K562 (cell line): ENCODE measurements around the gene KRT28. TPM values are rescaled to one million over a fixed set of nuclear protein-coding genes. Genes with fewer than 3 reads are reported as not detected.

Experiments used
- ATAC-seq: fragments of 200-7000 bp; cut with Tn5 transposase; 3 replicates; pipeline ENCODE4 v1.9.1; 2020; ENCODE audit warnings: moderate library complexity
- BruUV-seq: library from RNA; stranded (reverse); fragments of 400-500 nt; replicated peaks from 2 replicates; lab custom pipeline; 2021; lab: Mats Ljungman, UMichigan
- CTCF ChIA-PET: fragments of 300-600 bp; formaldehyde crosslinking; extraction: SDS; loops from one replicate; lab custom pipeline; 2021; ENCODE audit warnings: low intra/inter-chr PET ratio; lab: Yijun Ruan, JAX
- POLR2A ChIA-PET: fragments of 300-600, 350-650 bp; sonication (Branson Sonifier 250); formaldehyde crosslinking; extraction: SDS; loops from one replicate; lab custom pipeline; 2021; ENCODE audit warnings: antibody characterized with exemption, inconsistent platforms; lab: Yijun Ruan, JAX
- DNase-seq, 4 experiments: peaks; one replicate each; pipeline versions ENCODE4 v3.0.0 to v3.0.0-alpha.2; 2011 to 2018; ENCODE audit warnings: low spot score in 3 of 4, mixed read lengths in 3 of 4; ENCODE audit errors: extremely low read depth in 1 of 4
- FAIRE-seq: peaks from 2 replicates; lab custom pipeline; 2011; peaks lifted over from hg19 to GRCh38; lab: Jason Lieb, UNC
- H2AFZ ChIP-seq: 2 replicates; pipeline ENCODE4 v1.6.0; 2011; ENCODE audit warnings: low read depth, low read length, control low read depth, inconsistent platforms
- H3K27ac ChIP-seq: fragments of 200-600 bp; 3 replicates; pipeline ENCODE4 v1.8.0; 2011; ENCODE audit warnings: low read depth, mild to moderate bottlenecking, control low read depth, inconsistent platforms, low read length, moderate library complexity, mixed read lengths; ENCODE audit errors: extremely low read depth
- H3K27me3 ChIP-seq, 2 experiments: fragments of 300-600 bp in 1 of 2; 2 replicates in 1 of 2; 3 replicates in 1 of 2; pipeline versions ENCODE4 v1.6.0 to v1.8.0; 2011; ENCODE audit warnings: inconsistent platforms in 2 of 2, low read length in 2 of 2, mild to moderate bottlenecking in 1 of 2, mixed read lengths in 1 of 2, moderate library complexity in 1 of 2; ENCODE audit not compliant: control insufficient read depth in 2 of 2, insufficient read depth in 2 of 2
- H3K36me3 ChIP-seq: fragments of 300-600 bp; 3 replicates; pipeline ENCODE4 v1.8.0; 2011; ENCODE audit warnings: mild to moderate bottlenecking, low read length, inconsistent platforms; ENCODE audit not compliant: control insufficient read depth, insufficient read depth
- H3K4me1 ChIP-seq, 2 experiments: fragments of 200-600 bp in 1 of 2; replicated peaks in 1 of 2; 2 replicates in 1 of 2; 3 replicates in 1 of 2; pipeline versions ENCODE4 v1.5.1 to v1.8.0; 2011; ENCODE audit warnings: inconsistent platforms in 2 of 2, low read length in 2 of 2, mild to moderate bottlenecking in 1 of 2, mixed read lengths in 1 of 2, moderate library complexity in 1 of 2; ENCODE audit not compliant: control insufficient read depth in 2 of 2, insufficient read depth in 2 of 2
- H3K4me2 ChIP-seq: 2 replicates; pipeline ENCODE4 v1.6.1; 2011; ENCODE audit warnings: low read length, control low read depth, inconsistent platforms, mixed read lengths; ENCODE audit not compliant: insufficient read depth
- H3K4me3 ChIP-seq: fragments of 200-600 bp; sonication (generic), shearing (Covaris generic); 2 replicates; pipeline ENCODE4 v1.5.1; 2016; ENCODE audit warnings: control low read depth, inconsistent platforms
- H3K79me2 ChIP-seq: fragments of 200-600 bp; 3 replicates; pipeline ENCODE4 v1.8.0; 2011; ENCODE audit warnings: low read length, inconsistent platforms; ENCODE audit not compliant: control insufficient read depth, insufficient read depth
- H3K9ac ChIP-seq, 2 experiments: 2 replicates each; pipeline versions ENCODE4 v1.6.0 to v1.6.1; 2011; ENCODE audit warnings: low read depth in 2 of 2, low read length in 2 of 2, control low read depth in 1 of 2, inconsistent platforms in 1 of 2, mild to moderate bottlenecking in 1 of 2, mixed read lengths in 1 of 2; ENCODE audit not compliant: insufficient read depth in 1 of 2
- H3K9me1 ChIP-seq: one replicate; pipeline ENCODE4 v1.6.0; 2011; ENCODE audit warnings: inconsistent platforms, mild to moderate bottlenecking, low read length, moderate library complexity; ENCODE audit not compliant: control insufficient read depth, insufficient read depth
- H3K9me3 ChIP-seq: replicated peaks from 2 replicates; pipeline ENCODE4 v1.5.1; 2011; ENCODE audit warnings: low read depth, low read length, inconsistent platforms; ENCODE audit not compliant: control insufficient read depth, insufficient read depth
- H4K20me1 ChIP-seq: replicated peaks from 2 replicates; pipeline ENCODE4 v1.6.1; 2011; ENCODE audit warnings: low read length, inconsistent platforms, mixed read lengths; ENCODE audit not compliant: control insufficient read depth, insufficient read depth
- CHCHD3 ChIP-seq: fragments of 250-450 bp; sonication (Bioruptor Pico); IDR thresholded peaks from 2 replicates; pipeline ENCODE4 v2.1.2; 2022; ENCODE audit warnings: mild to moderate bottlenecking
- GATAD2A ChIP-seq: fragments of 450-650 bp; IDR thresholded peaks from 2 replicates; pipeline ENCODE4 v1.6.1; 2017
- HIVEP1 ChIP-seq: fragments of 250-450 bp; sonication (Bioruptor Pico); IDR thresholded peaks from 2 replicates; pipeline ENCODE4 v1.4.0; 2020; ENCODE audit warnings: mild to moderate bottlenecking
- HMBOX1 ChIP-seq: sonication (generic); IDR thresholded peaks from 2 replicates; pipeline ENCODE4 v1.6.1; 2016
- NFIC ChIP-seq: fragments of 450-650 bp; IDR thresholded peaks from 2 replicates; pipeline ENCODE4 v1.6.1; 2017; ENCODE audit warnings: mild to moderate bottlenecking, inconsistent platforms
- NONO ChIP-seq, 2 experiments: fragments of 200-400 bp in 1 of 2; fragments of 450-650 bp in 1 of 2; formaldehyde crosslinking in 1 of 2; IDR thresholded peaks; 2 replicates each; pipeline ENCODE4 v1.6.1; 2017; ENCODE audit warnings: low read depth in 2 of 2, mild to moderate bottlenecking in 2 of 2, moderate library complexity in 2 of 2, low read length in 1 of 2
- TFAM ChIP-seq: fragments of 250-450 bp; sonication (Bioruptor Pico); conservative IDR thresholded peaks from 2 replicates; pipeline ENCODE4 v1.5.0; 2021; ENCODE audit warnings: mild to moderate bottlenecking, moderate library complexity
- ZBTB49 ChIP-seq: sonication (generic); formaldehyde crosslinking; IDR thresholded peaks from 2 replicates; pipeline ENCODE4 v1.8.0; 2022; ENCODE audit warnings: missing genetic modification reagents, mild to moderate bottlenecking, borderline replicate concordance
- WGBS: fragments of 100-300 bp; shearing (Covaris generic); methylation state at CpG from one replicate; pipeline ENCODE4 v1.1.6; 2016; ENCODE audit warnings: low coverage, mixed read lengths; ENCODE audit not compliant: insufficient coverage; ENCODE audit errors: missing lambda C conversion rate; 5-methylcytosine and 5-hydroxymethylcytosine counted together
- in situ Hi-C: fragments of 300-500 bp; cut with MboI; formaldehyde crosslinking; loops from 4 replicates; pipeline ENCODE4 v1.15.0; 2018; ENCODE audit warnings: inconsistent platforms, mixed read lengths
- intact Hi-C: fragments of 100-400 bp; cut with micrococcal nuclease; formaldehyde crosslinking; loops from 2 replicates; pipeline ENCODE4 v1.14.2; 2022
- polyA plus RNA-seq, 8 experiments: library from polyadenylated mRNA; depleted of rRNA in 4 of 8; stranded (reverse) in 5 of 8; unstranded in 3 of 8; fragments of >200 nt; fragmentation: Nextera tagmentation in 2 of 8; fragmentation: Illumina TruSeq in 1 of 8; extraction: Ambion mirVana in 2 of 8; extraction: Trizol in 1 of 8; gene quantifications; 2 replicates each; pipeline versions ENCODE4 v1.2.1 to v1.2.3, GENCODE V29; 2011 to 2014; ENCODE audit warnings: inconsistent platforms in 1 of 8, missing spikeins in 1 of 8
- total RNA-seq, 7 experiments: library from RNA; depleted of rRNA in 6 of 7; stranded (reverse); fragments of >200 nt in 6 of 7; fragmentation: Illumina TruSeq in 2 of 7; extraction: Trizol in 2 of 7; gene quantifications; 2 replicates each; pipeline versions ENCODE4 v1.2.1 to v1.2.3, GENCODE V29; 2011 to 2021; ENCODE audit warnings: low replicate concordance in 1 of 7
- TF ChIP-seq, protein P1 (sequence below): fragments of 450-650 bp; IDR thresholded peaks from 2 replicates; pipeline ENCODE4 v1.6.1; 2017; ENCODE audit warnings: antibody characterized with exemption, mild to moderate bottlenecking

Gene KRT28
- total and polyA plus RNA-seq, 9 of the 15 experiments (the other 6 are each of a cell fraction or from before 2014, with no cell fraction given): not detected

GRCh38 chr17:40827746-40828453 is 28.1 kb upstream of the KRT28 start (continued):
- TF ChIP-seq NONO (IDR thresholded peaks at IDR 0.05; ENCODE audit: low read depth in 2 of 2, low read length in 1 of 2) (no peak), TFAM (CRISPR knock-in tag) (no peak), HIVEP1 (CRISPR knock-in tag) (no peak), CHCHD3 (CRISPR knock-in tag) (no peak)
- TF ChIP-seq, all 486 proteins: peak for 154

DNA sequence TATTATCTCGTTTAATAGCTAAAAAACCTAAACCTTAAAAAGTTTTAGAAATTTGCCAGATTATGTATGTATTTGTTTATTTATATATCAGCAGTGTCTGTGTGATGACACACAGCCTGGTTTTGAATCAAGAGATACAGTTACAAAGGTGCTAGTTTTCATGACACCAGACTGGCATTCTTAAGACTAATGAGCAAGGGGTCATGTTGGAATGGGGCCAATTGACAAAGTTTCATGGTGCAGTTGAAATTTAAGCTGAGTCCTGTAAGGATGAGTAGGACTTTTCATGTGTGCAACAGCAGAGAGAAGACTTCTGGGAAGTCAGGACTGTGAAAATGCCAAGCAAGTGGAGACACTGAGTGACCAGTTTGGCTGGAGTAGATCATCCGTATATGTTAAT is 25.8 kb upstream of the KRT28 start:
- no peak overlapping the region for H3K4me3 ChIP-seq
- H3K4me2 ChIP-seq: peak overlapping the region; percentile 37; the same call in 1 of the 2 replicates
- no peaks in the 10 kb centered on the region for H3K27me3 ChIP-seq
- no peak overlapping the region; the same call in 1 of the 2 replicates for H2AFZ ChIP-seq
- H3K27ac ChIP-seq: peak overlapping the region; percentile 88; the same call in 2 of the 3 replicates
- H3K4me1 ChIP-seq: peaks cover 34 to 65% of the 10 kb centered on the region in 2 experiments
- ChIA-PET POLR2A (interaction anchor here (0.6 to 0.9 kb wide), 2 partner anchors 13 to 87 kb away, joined by 3 read pairs; no protein-coding TSS in a partner anchor), CTCF (no interaction called here)
- WGBS: 41% methylated on average over 2 of the region's 2 CpGs
- H3K79me2 ChIP-seq: peaks cover 78% of the 10 kb centered on the region
- in situ Hi-C loops: no loop called here
- FAIRE-seq (no peak), DNase-seq (peak in 1 of 4 experiments; percentile 53), ATAC-seq (no peak)
- H3K9ac ChIP-seq: peak overlapping the region in 1 of 2 experiments; percentile 88; a peak in 1 of 4 replicates
- H3K9me3 ChIP-seq: no peaks in the 10 kb centered on the region
- BruUV-seq: no TSS peak
- intact Hi-C loops: no loop called here
- H3K9me1 ChIP-seq: no peaks in the 10 kb centered on the region
- TF ChIP-seq, protein P1, sequence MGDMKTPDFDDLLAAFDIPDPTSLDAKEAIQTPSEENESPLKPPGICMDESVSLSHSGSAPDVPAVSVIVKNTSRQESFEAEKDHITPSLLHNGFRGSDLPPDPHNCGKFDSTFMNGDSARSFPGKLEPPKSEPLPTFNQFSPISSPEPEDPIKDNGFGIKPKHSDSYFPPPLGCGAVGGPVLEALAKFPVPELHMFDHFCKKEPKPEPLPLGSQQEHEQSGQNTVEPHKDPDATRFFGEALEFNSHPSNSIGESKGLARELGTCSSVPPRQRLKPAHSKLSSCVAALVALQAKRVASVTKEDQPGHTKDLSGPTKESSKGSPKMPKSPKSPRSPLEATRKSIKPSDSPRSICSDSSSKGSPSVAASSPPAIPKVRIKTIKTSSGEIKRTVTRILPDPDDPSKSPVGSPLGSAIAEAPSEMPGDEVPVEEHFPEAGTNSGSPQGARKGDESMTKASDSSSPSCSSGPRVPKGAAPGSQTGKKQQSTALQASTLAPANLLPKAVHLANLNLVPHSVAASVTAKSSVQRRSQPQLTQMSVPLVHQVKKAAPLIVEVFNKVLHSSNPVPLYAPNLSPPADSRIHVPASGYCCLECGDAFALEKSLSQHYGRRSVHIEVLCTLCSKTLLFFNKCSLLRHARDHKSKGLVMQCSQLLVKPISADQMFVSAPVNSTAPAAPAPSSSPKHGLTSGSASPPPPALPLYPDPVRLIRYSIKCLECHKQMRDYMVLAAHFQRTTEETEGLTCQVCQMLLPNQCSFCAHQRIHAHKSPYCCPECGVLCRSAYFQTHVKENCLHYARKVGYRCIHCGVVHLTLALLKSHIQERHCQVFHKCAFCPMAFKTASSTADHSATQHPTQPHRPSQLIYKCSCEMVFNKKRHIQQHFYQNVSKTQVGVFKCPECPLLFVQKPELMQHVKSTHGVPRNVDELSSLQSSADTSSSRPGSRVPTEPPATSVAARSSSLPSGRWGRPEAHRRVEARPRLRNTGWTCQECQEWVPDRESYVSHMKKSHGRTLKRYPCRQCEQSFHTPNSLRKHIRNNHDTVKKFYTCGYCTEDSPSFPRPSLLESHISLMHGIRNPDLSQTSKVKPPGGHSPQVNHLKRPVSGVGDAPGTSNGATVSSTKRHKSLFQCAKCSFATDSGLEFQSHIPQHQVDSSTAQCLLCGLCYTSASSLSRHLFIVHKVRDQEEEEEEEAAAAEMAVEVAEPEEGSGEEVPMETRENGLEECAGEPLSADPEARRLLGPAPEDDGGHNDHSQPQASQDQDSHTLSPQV: peak; percentile 63
- 0 out of 2 replicates have a peak, but pooled peaks have one; percentile 5 for TF ChIP-seq HMBOX1
- TF ChIP-seq ZBTB49: no peak
- TF ChIP-seq NFIC: peak; percentile 83
- TF ChIP-seq GATAD2A: peak; percentile 20; the same call in 1 of the 2 replicates
- H4K20me1 ChIP-seq: no peaks in the 10 kb centered on the region
- H3K36me3 ChIP-seq: peaks cover 16% of the 10 kb centered on the region; the same call in 2 of the 3 replicates
